Measurements from ENCODE around the gene SFXN3.

Gene SFXN3

GRCh38 chr10:101071267-101071884 lies 40.3 kb downstream of the SFXN3 start:
- in situ Hi-C loops (cut with HindIII; ENCODE audit: low sequenced_read_pairs): no loop called here

- in situ Hi-C loops (cut with HindIII; ENCODE audit: low sequenced_read_pairs): no loop called here
Measured at GRCh38 chr10:101071885-101072433, 40.9 kb downstream of the SFXN3 start.

GRCh38 chr10:101072923-101073322 lies 41.9 kb downstream of the SFXN3 start:
- in situ Hi-C loops (cut with HindIII; ENCODE audit: low sequenced_read_pairs): no loop called here

GRCh38 chr10:101073631-101074030 lies 42.6 kb downstream of the SFXN3 start:
- in situ Hi-C loops (cut with HindIII; ENCODE audit: low sequenced_read_pairs): no loop called here

- in situ Hi-C loops (cut with HindIII; ENCODE audit: low sequenced_read_pairs): no loop called here
Measured at GRCh38 chr10:101075775-101076174, 44.7 kb downstream of the SFXN3 start.

- in situ Hi-C loops (cut with HindIII; ENCODE audit: low sequenced_read_pairs): no loop called here
Measured at GRCh38 chr10:101076630-101077029, 45.6 kb downstream of the SFXN3 start.

GRCh38 chr10:101079874-101080273 lies 48.8 kb downstream of the SFXN3 start:
- in situ Hi-C loops (cut with HindIII; ENCODE audit: low sequenced_read_pairs): no loop called here

- in situ Hi-C loops (cut with HindIII; ENCODE audit: low sequenced_read_pairs): no loop called here
Measured at GRCh38 chr10:101080933-101081931, 50.2 kb downstream of the SFXN3 start.

- in situ Hi-C loops (cut with HindIII; ENCODE audit: low sequenced_read_pairs): no loop called here
Measured at GRCh38 chr10:101085846-101086245, 54.8 kb downstream of the SFXN3 start.

- in situ Hi-C loops (cut with HindIII; ENCODE audit: low sequenced_read_pairs): no loop called here
Measured at GRCh38 chr10:101087376-101087775, 56.3 kb downstream of the SFXN3 start.

GRCh38 chr10:101087965-101088364 lies 56.9 kb downstream of the SFXN3 start:
- in situ Hi-C loops (cut with HindIII; ENCODE audit: low sequenced_read_pairs): no loop called here

- in situ Hi-C loops (cut with HindIII; ENCODE audit: low sequenced_read_pairs): no loop called here
Measured at GRCh38 chr10:101089520-101090299, 58.7 kb downstream of the SFXN3 start.

GRCh38 chr10:101090597-101090996 lies 59.6 kb downstream of the SFXN3 start:
- in situ Hi-C loops (cut with HindIII; ENCODE audit: low sequenced_read_pairs): no loop called here

Data from DLD1 (cell line).